HepG2 (cell line): ENCODE measurements around the gene EFCAB8. TPM values are rescaled to one million over a fixed set of nuclear protein-coding genes. Genes with fewer than 3 reads are reported as not detected.

Source experiments
- HHEX ChIP-seq: IDR thresholded peaks from 2 replicates; pipeline ENCODE4 v1.6.1; 2016; ENCODE audit warnings: control low read depth
- HOXA9 ChIP-seq: sonication (generic); formaldehyde crosslinking; IDR thresholded peaks from 2 replicates; pipeline ENCODE4 v1.8.1; 2022; ENCODE audit warnings: missing genetic modification reagents, mild to moderate bottlenecking, moderate library complexity, borderline replicate concordance
- MATR3 ChIP-seq: sonication (generic); formaldehyde crosslinking; IDR thresholded peaks from 2 replicates; pipeline ENCODE4 v1.4.0; 2020; ENCODE audit warnings: missing genetic modification reagents
- RAD51 ChIP-seq: fragments of 450-650 bp; IDR thresholded peaks from 2 replicates; pipeline ENCODE4 v1.6.1; 2016; ENCODE audit warnings: borderline replicate concordance
- SAFB2 ChIP-seq: sonication (generic); formaldehyde crosslinking; IDR thresholded peaks from 2 replicates; pipeline ENCODE4 v1.5.1; 2020; ENCODE audit warnings: missing genetic modification reagents, low read depth, mild to moderate bottlenecking, borderline replicate concordance
- SOX13 ChIP-seq, 3 experiments: fragments of 450-650 bp in 1 of 3; sonication (generic) in 1 of 3; formaldehyde crosslinking in 1 of 3; IDR thresholded peaks in 2 of 3; conservative IDR thresholded peaks in 1 of 3; 2 replicates each; pipeline versions ENCODE4 v1.5.0 to v1.6.1; 2016 to 2020; ENCODE audit warnings: antibody characterized with exemption in 1 of 3, mild to moderate bottlenecking in 1 of 3, missing compliant biosample characterization in 1 of 3, missing genetic modification reagents in 1 of 3, moderate library complexity in 1 of 3
- SP140L ChIP-seq: sonication (generic); formaldehyde crosslinking; IDR thresholded peaks from 2 replicates; pipeline ENCODE4 v1.4.0; 2020; ENCODE audit warnings: missing genetic modification reagents, borderline replicate concordance
- SRSF9 ChIP-seq: fragments of 200-400 bp; formaldehyde crosslinking; IDR thresholded peaks from 2 replicates; pipeline ENCODE4 v1.6.1; 2018; ENCODE audit warnings: borderline replicate concordance, mild to moderate bottlenecking, low read depth, low read length; ENCODE audit not compliant: insufficient read depth, poor library complexity, severe bottlenecking
- YY1 ChIP-seq: IDR thresholded peaks from 2 replicates; pipeline ENCODE4 v1.6.1; 2011; ENCODE audit warnings: low read length, low read depth, moderate library complexity, mild to moderate bottlenecking; ENCODE audit not compliant: insufficient read depth, insufficient replicate concordance
- ZNF10 ChIP-seq: sonication (generic); formaldehyde crosslinking; IDR thresholded peaks from 2 replicates; pipeline ENCODE4 v1.4.0; 2020; ENCODE audit warnings: mild to moderate bottlenecking, low read depth, missing genetic modification reagents, borderline replicate concordance
- ZNF350 ChIP-seq: sonication (generic); formaldehyde crosslinking; IDR thresholded peaks from 2 replicates; pipeline ENCODE4 v1.4.0; 2020; ENCODE audit warnings: mild to moderate bottlenecking, low read depth, missing genetic modification reagents, borderline replicate concordance
- ZNF773 ChIP-seq: sonication (generic); formaldehyde crosslinking; IDR thresholded peaks from 2 replicates; pipeline ENCODE4 v1.4.0; 2020; ENCODE audit warnings: missing genetic modification reagents, borderline replicate concordance
- polyA plus RNA-seq, 8 experiments: library from polyadenylated mRNA; depleted of rRNA in 3 of 8; stranded (reverse) in 7 of 8; unstranded in 1 of 8; fragments of >200 nt; fragmentation: Illumina TruSeq in 4 of 8; extraction: Trizol in 4 of 8; gene quantifications; 2 replicates each; pipeline versions ENCODE4 v1.2.1 to v1.2.3, GENCODE V29; 2011 to 2016; ENCODE audit warnings: low read depth in 4 of 8, missing spikeins in 1 of 8, mixed read lengths in 1 of 8; ENCODE audit not compliant: insufficient read depth in 1 of 8
- total RNA-seq, 5 experiments: library from RNA; depleted of rRNA; stranded (reverse); fragments of >200 nt; fragmentation: Illumina TruSeq; extraction: Trizol; gene quantifications; 2 replicates each; pipeline ENCODE4 v1.2.3, GENCODE V29; 2016; ENCODE audit warnings: low read depth in 1 of 5
- TF ChIP-seq, protein P1 (sequence below): sonication (generic); formaldehyde crosslinking; IDR thresholded peaks from one replicate; pipeline ENCODE4 v1.5.1; 2020; ENCODE audit warnings: mild to moderate bottlenecking, missing genetic modification reagents; ENCODE audit errors: not compliant biosample characterization
- TF ChIP-seq, protein P2 (sequence below): sonication (generic); formaldehyde crosslinking; IDR thresholded peaks from 2 replicates; pipeline ENCODE4 v1.8.1; 2023; ENCODE audit warnings: missing genetic modification reagents, mild to moderate bottlenecking, borderline replicate concordance

EFCAB8 gene
- total and polyA plus RNA-seq, 2 of the 13 experiments (the other 11 are each of a cell fraction or from before 2014, with no cell fraction given), result 0.15 to 0.22 TPM

DNA sequence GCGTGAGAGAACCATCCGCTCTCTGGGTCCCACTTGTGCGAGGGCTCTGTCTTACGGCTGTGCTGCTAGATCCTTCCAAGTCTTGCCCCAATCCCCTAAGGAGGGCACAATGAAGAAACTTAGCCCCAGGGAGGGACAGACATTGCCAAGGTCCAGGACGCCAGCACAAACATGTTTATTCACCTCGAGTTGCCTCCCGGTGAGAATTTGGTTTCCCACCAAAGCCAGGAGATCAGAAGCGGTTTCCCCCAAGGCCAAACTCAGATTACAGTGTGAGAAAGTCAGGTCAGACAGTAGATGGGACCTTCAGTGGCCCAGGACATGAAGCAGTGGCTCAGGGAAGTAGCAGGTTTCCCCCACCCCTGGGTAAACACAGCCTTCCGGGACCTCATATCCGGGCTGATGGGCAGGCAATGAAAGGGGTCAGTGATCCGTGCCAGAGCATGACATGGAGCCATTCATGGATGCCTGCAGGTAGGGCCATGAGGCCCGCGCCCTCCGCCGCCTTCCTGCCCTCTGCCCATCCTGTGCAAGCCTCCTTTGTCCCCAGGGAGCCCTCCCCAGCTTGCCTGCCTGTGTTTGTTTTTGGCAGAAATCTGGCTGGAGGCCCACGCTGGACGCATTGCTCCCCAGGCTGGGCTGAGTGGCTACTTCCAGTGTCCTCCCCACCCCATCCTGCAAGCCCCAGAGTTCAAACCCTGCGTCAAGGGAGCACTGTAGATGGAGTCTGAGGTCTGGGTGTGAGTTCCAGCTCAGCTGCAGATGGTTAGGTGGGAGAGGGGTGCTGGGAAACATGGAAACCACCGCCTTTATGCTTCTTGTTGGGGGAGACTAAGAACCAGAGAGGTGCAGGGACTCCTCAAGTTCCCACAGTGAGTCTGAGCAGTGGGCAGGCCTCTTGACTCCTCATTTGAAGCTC lies 150.8 kb downstream of the EFCAB8 start (continued):
- TF ChIP-seq, protein P1, sequence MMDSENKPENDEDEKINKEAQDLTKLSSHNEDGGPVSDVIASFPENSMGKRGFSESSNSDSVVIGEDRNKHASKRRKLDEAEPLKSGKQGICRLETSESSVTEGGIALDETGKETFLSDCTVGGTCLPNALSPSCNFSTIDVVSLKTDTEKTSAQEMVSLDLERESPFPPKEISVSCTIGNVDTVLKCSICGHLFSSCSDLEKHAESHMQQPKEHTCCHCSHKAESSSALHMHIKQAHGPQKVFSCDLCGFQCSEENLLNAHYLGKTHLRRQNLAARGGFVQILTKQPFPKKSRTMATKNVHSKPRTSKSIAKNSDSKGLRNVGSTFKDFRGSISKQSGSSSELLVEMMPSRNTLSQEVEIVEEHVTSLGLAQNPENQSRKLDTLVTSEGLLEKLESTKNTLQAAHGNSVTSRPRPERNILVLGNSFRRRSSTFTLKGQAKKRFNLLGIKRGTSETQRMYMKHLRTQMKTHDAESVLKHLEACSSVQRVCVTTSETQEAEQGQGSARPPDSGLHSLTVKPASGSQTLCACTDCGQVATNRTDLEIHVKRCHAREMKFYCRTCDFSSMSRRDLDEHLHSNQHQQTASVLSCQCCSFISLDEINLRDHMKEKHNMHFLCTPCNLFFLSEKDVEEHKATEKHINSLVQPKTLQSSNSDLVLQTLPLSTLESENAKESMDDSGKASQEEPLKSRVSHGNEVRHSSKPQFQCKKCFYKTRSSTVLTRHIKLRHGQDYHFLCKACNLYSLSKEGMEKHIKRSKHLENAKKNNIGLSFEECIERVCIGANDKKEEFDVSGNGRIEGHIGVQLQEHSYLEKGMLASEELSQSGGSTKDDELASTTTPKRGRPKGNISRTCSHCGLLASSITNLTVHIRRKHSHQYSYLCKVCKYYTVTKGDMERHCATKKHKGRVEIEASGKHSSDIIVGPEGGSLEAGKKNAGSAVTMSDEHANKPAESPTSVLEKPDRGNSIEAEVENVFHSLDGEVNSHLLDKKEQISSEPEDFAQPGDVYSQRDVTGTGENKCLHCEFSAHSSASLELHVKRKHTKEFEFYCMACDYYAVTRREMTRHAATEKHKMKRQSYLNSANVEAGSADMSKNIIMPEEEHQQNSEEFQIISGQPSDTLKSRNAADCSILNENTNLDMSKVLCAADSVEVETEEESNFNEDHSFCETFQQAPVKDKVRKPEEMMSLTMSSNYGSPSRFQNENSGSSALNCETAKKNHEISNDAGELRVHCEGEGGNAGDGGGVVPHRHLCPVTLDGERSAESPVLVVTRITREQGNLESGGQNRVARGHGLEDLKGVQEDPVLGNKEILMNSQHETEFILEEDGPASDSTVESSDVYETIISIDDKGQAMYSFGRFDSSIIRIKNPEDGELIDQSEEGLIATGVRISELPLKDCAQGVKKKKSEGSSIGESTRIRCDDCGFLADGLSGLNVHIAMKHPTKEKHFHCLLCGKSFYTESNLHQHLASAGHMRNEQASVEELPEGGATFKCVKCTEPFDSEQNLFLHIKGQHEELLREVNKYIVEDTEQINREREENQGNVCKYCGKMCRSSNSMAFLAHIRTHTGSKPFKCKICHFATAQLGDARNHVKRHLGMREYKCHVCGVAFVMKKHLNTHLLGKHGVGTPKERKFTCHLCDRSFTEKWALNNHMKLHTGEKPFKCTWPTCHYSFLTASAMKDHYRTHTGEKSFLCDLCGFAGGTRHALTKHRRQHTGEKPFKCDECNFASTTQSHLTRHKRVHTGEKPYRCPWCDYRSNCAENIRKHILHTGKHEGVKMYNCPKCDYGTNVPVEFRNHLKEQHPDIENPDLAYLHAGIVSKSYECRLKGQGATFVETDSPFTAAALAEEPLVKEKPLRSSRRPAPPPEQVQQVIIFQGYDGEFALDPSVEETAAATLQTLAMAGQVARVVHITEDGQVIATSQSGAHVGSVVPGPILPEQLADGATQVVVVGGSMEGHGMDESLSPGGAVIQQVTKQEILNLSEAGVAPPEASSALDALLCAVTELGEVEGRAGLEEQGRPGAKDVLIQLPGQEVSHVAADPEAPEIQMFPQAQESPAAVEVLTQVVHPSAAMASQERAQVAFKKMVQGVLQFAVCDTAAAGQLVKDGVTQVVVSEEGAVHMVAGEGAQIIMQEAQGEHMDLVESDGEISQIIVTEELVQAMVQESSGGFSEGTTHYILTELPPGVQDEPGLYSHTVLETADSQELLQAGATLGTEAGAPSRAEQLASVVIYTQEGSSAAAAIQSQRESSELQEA (CRISPR knock-in tag), result peak; percentile 55
- peak; percentile 87 for TF ChIP-seq YY1
- TF ChIP-seq MATR3 (CRISPR knock-in tag), result no peak
- TF ChIP-seq SAFB2 (CRISPR knock-in tag), result peak; percentile 82; the same call in 1 of the 2 replicates
- no peak for TF ChIP-seq RAD51
- TF ChIP-seq ZNF350 (CRISPR knock-in tag), result peak; percentile 100
- TF ChIP-seq SP140L (CRISPR knock-in tag), result peak; percentile 82; the same call in 1 of the 2 replicates
- no peak for TF ChIP-seq SRSF9
- no peak for TF ChIP-seq ZNF10 (CRISPR knock-in tag)
- TF ChIP-seq SOX13 (IDR thresholded peaks at IDR 0.05), result peak; percentile 75
- peak in 1 of 2 experiments; percentile 90; a peak in 2 of 4 replicates for TF ChIP-seq SOX13 (CRISPR knock-in tag; conservative IDR thresholded peaks at IDR 0.05 in 1 of 2, IDR thresholded peaks at IDR 0.05 in 1 of 2)
- peak; percentile 46; the same call in 1 of the 2 replicates for TF ChIP-seq HHEX
- no peak for TF ChIP-seq ZNF773 (CRISPR knock-in tag)
- TF ChIP-seq, protein P2, sequence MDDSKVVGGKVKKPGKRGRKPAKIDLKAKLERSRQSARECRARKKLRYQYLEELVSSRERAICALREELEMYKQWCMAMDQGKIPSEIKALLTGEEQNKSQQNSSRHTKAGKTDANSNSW (CRISPR knock-in tag), result no peak
- peak; percentile 41 for TF ChIP-seq HOXA9 (CRISPR knock-in tag)
